Effector memory CD4-positive, alpha-beta T cell (primary cell): ENCODE data around the gene RNF32.

Experiments
- DNase-seq, 3 donors: peaks; one replicate each; pipeline ENCODE4 v3.0.0-alpha.2; 2020
- H3K27ac ChIP-seq: 2 replicates; pipeline ENCODE4 v1.7.0; 2013; ENCODE audit warnings: mild to moderate bottlenecking, low read length, moderate library complexity; ENCODE audit not compliant: insufficient read depth, poor library complexity, severe bottlenecking
- H3K27me3 ChIP-seq: replicated peaks from 2 replicates; pipeline ENCODE4 v1.7.0; 2013; ENCODE audit warnings: mild to moderate bottlenecking, low read length; ENCODE audit not compliant: insufficient read depth, control insufficient read depth, poor library complexity, severe bottlenecking
- H3K36me3 ChIP-seq: 2 replicates; pipeline ENCODE4 v1.7.0; 2013; ENCODE audit warnings: mild to moderate bottlenecking, low read length, moderate library complexity; ENCODE audit not compliant: control insufficient read depth, insufficient read depth
- H3K4me1 ChIP-seq: 2 replicates; pipeline ENCODE4 v1.7.0; 2013; ENCODE audit warnings: low read length, mild to moderate bottlenecking; ENCODE audit not compliant: control insufficient read depth, insufficient read depth, poor library complexity, severe bottlenecking
- H3K4me3 ChIP-seq: 2 replicates; pipeline ENCODE4 v1.7.0; 2013; ENCODE audit warnings: low read length, low read depth, mild to moderate bottlenecking; ENCODE audit not compliant: insufficient read depth, poor library complexity, severe bottlenecking
- H3K9me3 ChIP-seq: 2 replicates; pipeline ENCODE4 v1.7.0; 2013; ENCODE audit warnings: mild to moderate bottlenecking, low read length, moderate library complexity; ENCODE audit not compliant: control insufficient read depth

The RNF32 gene

DNA sequence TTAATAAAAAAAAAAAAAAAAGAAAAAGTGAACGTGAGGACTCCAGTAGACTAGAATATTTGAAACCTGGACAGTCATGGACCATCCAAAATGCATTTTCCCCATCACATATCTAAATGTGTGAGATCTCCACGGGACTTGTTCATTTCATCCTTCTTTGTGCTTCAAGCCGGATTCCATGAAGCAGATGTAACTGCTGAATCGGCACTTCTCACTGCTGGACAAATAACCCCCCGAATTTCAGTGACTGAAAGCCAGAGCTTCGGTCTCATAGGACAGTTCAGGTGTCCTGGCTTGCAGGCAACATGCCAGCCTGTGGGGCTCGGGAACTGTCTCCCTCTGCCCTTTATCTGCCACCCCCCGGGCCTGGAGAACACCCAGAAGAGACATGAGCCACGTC, 33.3 kb downstream of the RNF32 start:
- DNase-seq: no peak
- no peak overlapping the region for H3K4me3 ChIP-seq
- H3K27ac ChIP-seq: no peak overlapping the region
- H3K36me3 ChIP-seq: peaks cover 8% of the 10 kb centered on the region
- H3K9me3 ChIP-seq: no peaks in the 10 kb centered on the region
- H3K27me3 ChIP-seq: no peaks in the 10 kb centered on the region
- H3K4me1 ChIP-seq: no peaks in the 10 kb centered on the region

- peaks cover 8% of the 10 kb centered on the region for H3K36me3 ChIP-seq
Observed at GRCh38 chr7:156675721-156676120, 35.1 kb downstream of the RNF32 start.

GRCh38 chr7:156676263-156676662, 35.7 kb downstream of the RNF32 start:
- no peak for DNase-seq
- Histone ChIP-seq H3K36me3 (peaks cover 8% of the 10 kb centered on the region), H3K27ac (no peak overlapping the region), H3K4me3 (no peak overlapping the region), H3K9me3 (no peaks in the 10 kb centered on the region), H3K4me1 (no peaks in the 10 kb centered on the region), H3K27me3 (no peaks in the 10 kb centered on the region)

More at GRCh38 chr7:156675721-156676120, 35.1 kb downstream of the RNF32 start:
- no peak overlapping the region for H3K27ac ChIP-seq
- H3K9me3 ChIP-seq: no peaks in the 10 kb centered on the region
- H3K4me1 ChIP-seq: no peaks in the 10 kb centered on the region
- no peak overlapping the region for H3K4me3 ChIP-seq
- no peaks in the 10 kb centered on the region for H3K27me3 ChIP-seq
- no peak for DNase-seq

- H3K4me3 ChIP-seq: no peak overlapping the region
- no peaks in the 10 kb centered on the region for H3K9me3 ChIP-seq
- no peak overlapping the region for H3K27ac ChIP-seq
- H3K4me1 ChIP-seq: no peaks in the 10 kb centered on the region
- H3K36me3 ChIP-seq: peaks cover 13% of the 10 kb centered on the region
- no peak for DNase-seq
- no peaks in the 10 kb centered on the region for H3K27me3 ChIP-seq
Observed at GRCh38 chr7:156677374-156678054, 36.9 kb downstream of the RNF32 start.

- Histone ChIP-seq H3K27me3 (no peaks in the 10 kb centered on the region), H3K4me3 (no peak overlapping the region), H3K9me3 (no peaks in the 10 kb centered on the region), H3K36me3 (peaks cover 27% of the 10 kb centered on the region), H3K27ac (no peak overlapping the region), H3K4me1 (no peaks in the 10 kb centered on the region)
- DNase-seq: no peak
Observed at GRCh38 chr7:156680281-156680680, 39.7 kb downstream of the RNF32 start.

- Histone ChIP-seq H3K9me3 (no peaks in the 10 kb centered on the region), H3K4me3 (no peak overlapping the region), H3K4me1 (no peaks in the 10 kb centered on the region), H3K27ac (no peak overlapping the region), H3K36me3 (peaks cover 21% of the 10 kb centered on the region), H3K27me3 (no peaks in the 10 kb centered on the region)
- DNase-seq: no peak
Observed at GRCh38 chr7:156682928-156683327, 42.4 kb downstream of the RNF32 start.

DNA sequence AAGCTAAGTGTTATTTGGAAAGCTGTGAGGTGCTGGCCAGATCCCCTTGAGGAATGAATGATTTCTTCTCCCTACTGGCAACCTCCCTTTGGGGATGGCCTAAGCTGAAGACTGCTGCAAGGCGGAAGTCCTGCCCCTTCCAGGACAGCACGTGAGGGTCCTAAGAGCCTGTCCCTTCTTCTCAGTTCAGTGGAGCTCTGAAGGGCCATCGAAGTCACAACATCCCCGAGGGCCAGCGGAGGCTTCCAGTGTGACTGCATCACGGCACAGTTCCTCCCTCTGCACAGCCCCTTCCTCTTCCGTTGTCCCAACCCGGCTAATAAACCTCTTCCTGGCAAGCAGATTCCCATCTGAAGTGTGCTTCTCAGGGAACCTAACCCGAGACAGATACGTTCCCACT, 43.7 kb downstream of the RNF32 start:
- Histone ChIP-seq H3K36me3 (peaks cover 21% of the 10 kb centered on the region), H3K9me3 (no peaks in the 10 kb centered on the region)

GRCh38 chr7:156684661-156685060, 44.1 kb downstream of the RNF32 start:
- DNase-seq: no peak
- Histone ChIP-seq H3K9me3 (no peaks in the 10 kb centered on the region), H3K4me3 (no peak overlapping the region), H3K27ac (no peak overlapping the region), H3K4me1 (no peaks in the 10 kb centered on the region), H3K36me3 (peaks cover 21% of the 10 kb centered on the region), H3K27me3 (no peaks in the 10 kb centered on the region)

More for the DNA sequence above, 43.7 kb downstream of the RNF32 start:
- H3K4me1 ChIP-seq: no peaks in the 10 kb centered on the region
- DNase-seq: no peak
- H3K27me3 ChIP-seq: no peaks in the 10 kb centered on the region
- no peak overlapping the region for H3K27ac ChIP-seq
- no peak overlapping the region for H3K4me3 ChIP-seq

GRCh38 chr7:156691764-156692163, 51.2 kb downstream of the RNF32 start:
- no peaks in the 10 kb centered on the region for H3K27me3 ChIP-seq
- DNase-seq: no peak
- no peaks in the 10 kb centered on the region for H3K36me3 ChIP-seq
- no peak overlapping the region for H3K4me3 ChIP-seq
- no peaks in the 10 kb centered on the region for H3K9me3 ChIP-seq
- H3K27ac ChIP-seq: no peak overlapping the region
- H3K4me1 ChIP-seq: no peaks in the 10 kb centered on the region

- no peaks in the 10 kb centered on the region for H3K36me3 ChIP-seq
- no peak overlapping the region for H3K27ac ChIP-seq
Observed at GRCh38 chr7:156692849-156693248, 52.3 kb downstream of the RNF32 start.

More at GRCh38 chr7:156692849-156693248, 52.3 kb downstream of the RNF32 start:
- no peak overlapping the region for H3K4me3 ChIP-seq
- no peak for DNase-seq
- H3K9me3 ChIP-seq: no peaks in the 10 kb centered on the region
- H3K4me1 ChIP-seq: no peaks in the 10 kb centered on the region
- no peaks in the 10 kb centered on the region for H3K27me3 ChIP-seq
